HCT116 (cell line): Measurements from ENCODE around the gene PRKG1. TPM values are rescaled to one million over a fixed set of nuclear protein-coding genes. Genes with fewer than 3 reads are reported as not detected.

Experiments used
- ATAC-seq: fragments of 200-7000 bp; cut with Tn5 transposase; 2 replicates; pipeline ENCODE4 v1.9.1; 2020; ENCODE audit warnings: mild to moderate bottlenecking, moderate library complexity
- BruUV-seq: library from RNA; stranded (reverse); fragments of 400-500 nt; replicated peaks from 2 replicates; lab custom pipeline; 2021; lab: Mats Ljungman, UMichigan
- CTCF ChIA-PET: fragments of 300-600 bp; sonication (Branson Sonifier 250); formaldehyde crosslinking; loops from one replicate; lab custom pipeline; 2021; ENCODE audit warnings: antibody characterized with exemption; lab: Charles Lee
- POLR2A ChIA-PET: fragments of 300-600, 350-600 bp; sonication (Branson Sonifier 250); formaldehyde crosslinking; loops from one replicate; lab custom pipeline; 2021; ENCODE audit warnings: antibody characterized with exemption; lab: Charles Lee
- RAD21 ChIA-PET, 2 experiments: fragments of 300-600 bp; sonication (Branson Sonifier 250); formaldehyde crosslinking; loops; one replicate each; lab custom pipeline; 2023; ENCODE audit warnings: low total read pairs in 2 of 2; ENCODE audit not compliant: uncharacterized antibody in 2 of 2, unreplicated experiment in 2 of 2, low non-redundant PET in 1 of 2; lab: Charles Lee
- DNase-seq: peaks from one replicate; pipeline ENCODE4 v3.0.0-alpha.2; 2010; ENCODE audit warnings: low read depth, low spot score
- H2AFZ ChIP-seq: fragments of 200-600 bp; shearing (Covaris generic), sonication (generic); 2 replicates; pipeline ENCODE4 v1.6.1; 2017; ENCODE audit warnings: low read depth, mixed run types, mixed read lengths, antibody characterized with exemption, low read length; ENCODE audit not compliant: poor library complexity, severe bottlenecking
- H3K27ac ChIP-seq: 2 replicates; pipeline ENCODE4 v1.5.1; 2012; ENCODE audit warnings: low read depth, low read length
- H3K27me3 ChIP-seq: fragments of 200-600 bp; sonication (generic); 2 replicates; pipeline ENCODE4 v1.6.1; 2016; ENCODE audit warnings: mixed run types, low read length, mixed read lengths; ENCODE audit not compliant: insufficient read depth
- H3K36me3 ChIP-seq, 2 experiments: fragments of 200-500 bp in 1 of 2; fragments of 200-600 bp in 1 of 2; sonication (Bioruptor generic) in 1 of 2; sonication (generic) in 1 of 2; 2 replicates each; pipeline versions ENCODE4 v1.5.1 to v1.6.1; 2014 to 2016; ENCODE audit warnings: low read length in 2 of 2, inconsistent platforms in 1 of 2, mixed read lengths in 1 of 2, mixed run types in 1 of 2; ENCODE audit not compliant: insufficient read depth in 2 of 2, control insufficient read depth in 1 of 2
- H3K4me1 ChIP-seq, 2 experiments: fragments of 200-600 bp in 1 of 2; sonication (generic) in 1 of 2; 2 replicates each; pipeline versions ENCODE4 v1.5.1 to v1.6.1; 2012 to 2017; ENCODE audit warnings: low read length in 2 of 2, inconsistent platforms in 1 of 2, mild to moderate bottlenecking in 1 of 2, mixed read lengths in 1 of 2, mixed run types in 1 of 2, moderate library complexity in 1 of 2; ENCODE audit not compliant: insufficient read depth in 2 of 2, control insufficient read depth in 1 of 2
- H3K4me2 ChIP-seq: fragments of 200-600 bp; sonication (generic); 2 replicates; pipeline ENCODE4 v1.6.1; 2017; ENCODE audit warnings: mixed run types, low read length, mixed read lengths
- H3K4me3 ChIP-seq, 2 experiments: fragments of 200-600 bp in 1 of 2; sonication (generic) in 1 of 2; replicated peaks in 1 of 2; 2 replicates each; pipeline ENCODE4 v1.5.1; 2011 to 2016; ENCODE audit warnings: low read length in 2 of 2, control low read depth in 1 of 2, low read depth in 1 of 2, mild to moderate bottlenecking in 1 of 2, mixed read lengths in 1 of 2, mixed run types in 1 of 2
- H3K79me2 ChIP-seq: fragments of 200-600 bp; sonication (generic); 2 replicates; pipeline ENCODE4 v1.6.1; 2017; ENCODE audit warnings: mild to moderate bottlenecking, mixed run types, low read length, moderate library complexity, mixed read lengths; ENCODE audit not compliant: insufficient read depth
- H3K9ac ChIP-seq: fragments of 200-600 bp; sonication (generic); 2 replicates; pipeline ENCODE4 v1.6.1; 2016; ENCODE audit warnings: low read length, mixed read lengths
- H3K9me2 ChIP-seq: fragments of 200-600 bp; sonication (generic), shearing (Covaris generic); 2 replicates; pipeline ENCODE4 v1.6.1; 2017; ENCODE audit warnings: mixed run types, mild to moderate bottlenecking, moderate library complexity; ENCODE audit not compliant: insufficient read depth
- H3K9me3 ChIP-seq, 2 experiments: fragments of 200-500 bp in 1 of 2; fragments of 200-600 bp in 1 of 2; sonication (Bioruptor generic) in 1 of 2; sonication (generic) in 1 of 2; 2 replicates each; pipeline ENCODE4 v1.6.1; 2014 to 2017; ENCODE audit warnings: low read length in 2 of 2, mixed read lengths in 2 of 2, inconsistent platforms in 1 of 2, low read depth in 1 of 2, mild to moderate bottlenecking in 1 of 2, mixed run types in 1 of 2, moderate library complexity in 1 of 2; ENCODE audit not compliant: control insufficient read depth in 1 of 2, insufficient read depth in 1 of 2
- H4K20me1 ChIP-seq: fragments of 200-600 bp; sonication (generic), shearing (Covaris generic); 2 replicates; pipeline ENCODE4 v1.6.1; 2017; ENCODE audit warnings: mixed run types, mild to moderate bottlenecking, moderate library complexity; ENCODE audit not compliant: insufficient read depth
- CBX3 ChIP-seq: IDR thresholded peaks from 2 replicates; pipeline ENCODE4 v1.6.1; 2012; ENCODE audit warnings: low read depth
- EGR1 ChIP-seq: IDR thresholded peaks from 2 replicates; pipeline ENCODE4 v1.6.1; 2012; ENCODE audit warnings: low read depth
- EZH2phosphoT487 ChIP-seq: fragments of 200-600 bp; IDR thresholded peaks from 2 replicates; pipeline ENCODE4 v1.6.1; 2018; ENCODE audit warnings: antibody characterized with exemption, borderline replicate concordance
- JUND ChIP-seq: IDR thresholded peaks from 2 replicates; pipeline ENCODE4 v1.6.1; 2012
- POLR2AphosphoS5 ChIP-seq: IDR thresholded peaks from 2 replicates; pipeline ENCODE4 v1.6.1; 2011; ENCODE audit warnings: mild to moderate bottlenecking, low read depth, low read length, moderate library complexity
- SP1 ChIP-seq: IDR thresholded peaks from 2 replicates; pipeline ENCODE4 v1.6.1; 2012; ENCODE audit warnings: low read depth
- SRF ChIP-seq: IDR thresholded peaks from 2 replicates; pipeline ENCODE4 v1.6.1; 2012; ENCODE audit warnings: low read depth
- intact Hi-C: fragments of 100-400 bp; cut with micrococcal nuclease; formaldehyde crosslinking; loops from 2 replicates; pipeline ENCODE4 v1.10.0; 2022
- total RNA-seq: library from RNA; stranded (reverse); gene quantifications from one replicate; pipeline ENCODE4 v1.2.1, GENCODE V29; 2021; ENCODE audit not compliant: unreplicated experiment
- TF ChIP-seq, protein P1 (sequence below), 3 experiments: fragments of 200-600 bp in 1 of 3; sonication (generic) in 1 of 3; IDR thresholded peaks in 2 of 3; conservative IDR thresholded peaks in 1 of 3; 2 replicates each; pipeline ENCODE4 v1.5.1; 2012 to 2017; ENCODE audit warnings: low read depth in 2 of 3, low read length in 2 of 3, antibody characterized with exemption in 1 of 3, borderline replicate concordance in 1 of 3, control low read depth in 1 of 3, mild to moderate bottlenecking in 1 of 3, mixed read lengths in 1 of 3, mixed run types in 1 of 3, moderate library complexity in 1 of 3; ENCODE audit not compliant: insufficient read depth in 1 of 3
- TF ChIP-seq, protein P2 (sequence below): IDR thresholded peaks from 2 replicates; pipeline ENCODE4 v1.6.1; 2011; ENCODE audit warnings: mild to moderate bottlenecking, low read length, moderate library complexity; ENCODE audit not compliant: insufficient replicate concordance; ENCODE audit errors: extremely low read depth
- TF ChIP-seq, protein P3 (sequence below): IDR thresholded peaks from 2 replicates; pipeline ENCODE4 v1.6.1; 2012

The PRKG1 gene
- total RNA-seq, 1 experiment from 2014 or later = 1.4 TPM

- no peaks in the 10 kb centered on the region for H4K20me1 ChIP-seq
- BruUV-seq = no TSS peak
- H3K27ac ChIP-seq = no peak overlapping the region
- H3K36me3 ChIP-seq = no peaks in the 10 kb centered on the region
- no peaks in the 10 kb centered on the region for H3K4me1 ChIP-seq
- H3K9me2 ChIP-seq = no peaks in the 10 kb centered on the region
- DNase-seq = no peak
- CTCF ChIA-PET = no interaction called here
- peaks cover 4% of the 10 kb centered on the region; the same call in 1 of the 2 replicates for H3K27me3 ChIP-seq
- RAD21 ChIA-PET = no interaction called here
- POLR2A ChIA-PET = no interaction called here
- no peaks in the 10 kb centered on the region for H3K79me2 ChIP-seq
- intact Hi-C loops = no loop called here
- H2AFZ ChIP-seq = no peak overlapping the region
- no peak overlapping the region for H3K9ac ChIP-seq
- no peak for ATAC-seq
- no peaks in the 10 kb centered on the region for H3K9me3 ChIP-seq
- TF ChIP-seq JUND (no peak), SP1 (no peak), EZH2phosphoT487 (no peak), SRF (no peak), CBX3 (no peak), POLR2AphosphoS5 (no peak), EGR1 (no peak)
- TF ChIP-seq, protein P1, sequence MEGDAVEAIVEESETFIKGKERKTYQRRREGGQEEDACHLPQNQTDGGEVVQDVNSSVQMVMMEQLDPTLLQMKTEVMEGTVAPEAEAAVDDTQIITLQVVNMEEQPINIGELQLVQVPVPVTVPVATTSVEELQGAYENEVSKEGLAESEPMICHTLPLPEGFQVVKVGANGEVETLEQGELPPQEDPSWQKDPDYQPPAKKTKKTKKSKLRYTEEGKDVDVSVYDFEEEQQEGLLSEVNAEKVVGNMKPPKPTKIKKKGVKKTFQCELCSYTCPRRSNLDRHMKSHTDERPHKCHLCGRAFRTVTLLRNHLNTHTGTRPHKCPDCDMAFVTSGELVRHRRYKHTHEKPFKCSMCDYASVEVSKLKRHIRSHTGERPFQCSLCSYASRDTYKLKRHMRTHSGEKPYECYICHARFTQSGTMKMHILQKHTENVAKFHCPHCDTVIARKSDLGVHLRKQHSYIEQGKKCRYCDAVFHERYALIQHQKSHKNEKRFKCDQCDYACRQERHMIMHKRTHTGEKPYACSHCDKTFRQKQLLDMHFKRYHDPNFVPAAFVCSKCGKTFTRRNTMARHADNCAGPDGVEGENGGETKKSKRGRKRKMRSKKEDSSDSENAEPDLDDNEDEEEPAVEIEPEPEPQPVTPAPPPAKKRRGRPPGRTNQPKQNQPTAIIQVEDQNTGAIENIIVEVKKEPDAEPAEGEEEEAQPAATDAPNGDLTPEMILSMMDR (IDR thresholded peaks at IDR 0.05 in 2 of 3, conservative IDR thresholded peaks at IDR 0.05 in 1 of 3; ENCODE audit: borderline replicate concordance in 1 of 3, insufficient read depth in 1 of 3, low read depth in 2 of 3, low read length in 2 of 3) = no peak
- TF ChIP-seq, protein P2, sequence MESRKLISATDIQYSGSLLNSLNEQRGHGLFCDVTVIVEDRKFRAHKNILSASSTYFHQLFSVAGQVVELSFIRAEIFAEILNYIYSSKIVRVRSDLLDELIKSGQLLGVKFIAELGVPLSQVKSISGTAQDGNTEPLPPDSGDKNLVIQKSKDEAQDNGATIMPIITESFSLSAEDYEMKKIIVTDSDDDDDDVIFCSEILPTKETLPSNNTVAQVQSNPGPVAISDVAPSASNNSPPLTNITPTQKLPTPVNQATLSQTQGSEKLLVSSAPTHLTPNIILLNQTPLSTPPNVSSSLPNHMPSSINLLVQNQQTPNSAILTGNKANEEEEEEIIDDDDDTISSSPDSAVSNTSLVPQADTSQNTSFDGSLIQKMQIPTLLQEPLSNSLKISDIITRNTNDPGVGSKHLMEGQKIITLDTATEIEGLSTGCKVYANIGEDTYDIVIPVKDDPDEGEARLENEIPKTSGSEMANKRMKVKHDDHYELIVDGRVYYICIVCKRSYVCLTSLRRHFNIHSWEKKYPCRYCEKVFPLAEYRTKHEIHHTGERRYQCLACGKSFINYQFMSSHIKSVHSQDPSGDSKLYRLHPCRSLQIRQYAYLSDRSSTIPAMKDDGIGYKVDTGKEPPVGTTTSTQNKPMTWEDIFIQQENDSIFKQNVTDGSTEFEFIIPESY = no peak
- TF ChIP-seq, protein P3, sequence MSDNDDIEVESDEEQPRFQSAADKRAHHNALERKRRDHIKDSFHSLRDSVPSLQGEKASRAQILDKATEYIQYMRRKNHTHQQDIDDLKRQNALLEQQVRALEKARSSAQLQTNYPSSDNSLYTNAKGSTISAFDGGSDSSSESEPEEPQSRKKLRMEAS = no peak
- H3K4me2 ChIP-seq = no peak overlapping the region
- H3K4me3 ChIP-seq = no peak overlapping the region
Observed at GRCh38 chr10:51397244-51397643, 323.0 kb downstream of the PRKG1 start.
